Suprapubic skin (tissue), 4 donors: ENCODE data around the gene UGT1A8. TPM values are rescaled to one million over a fixed set of nuclear protein-coding genes. Genes with fewer than 3 reads are reported as not detected.

Experiments used
- DNase-seq, 2 donors: peaks; one replicate each; pipeline ENCODE4 v3.0.0-alpha.2; 2019; ENCODE audit warnings: low spot score in 2 of 2
- H3K27ac ChIP-seq: fragments of 200-600 bp; sonication (generic); one replicate; pipeline ENCODE4 v1.5.1; 2019
- H3K27me3 ChIP-seq: fragments of 200-600 bp; sonication (generic); one replicate; pipeline ENCODE4 v1.5.1; 2019
- H3K36me3 ChIP-seq: fragments of 200-600 bp; sonication (generic); one replicate; pipeline ENCODE4 v1.5.1; 2019
- H3K4me1 ChIP-seq: fragments of 200-600 bp; sonication (generic); one replicate; pipeline ENCODE4 v1.5.1; 2019
- H3K4me3 ChIP-seq: fragments of 200-600 bp; sonication (generic); one replicate; pipeline ENCODE4 v1.5.1; 2019; ENCODE audit warnings: mild to moderate bottlenecking
- H3K9me3 ChIP-seq: fragments of 200-600 bp; sonication (generic); one replicate; pipeline ENCODE4 v1.5.1; 2019
- EP300 ChIP-seq: sonication (generic); formaldehyde crosslinking; IDR thresholded peaks from one replicate; pipeline ENCODE4 v1.6.1; 2017; ENCODE audit warnings: antibody characterized with exemption
- POLR2A ChIP-seq, 2 donors: fragments of 450-650 bp; IDR thresholded peaks; one replicate each; pipeline ENCODE4 v1.6.1; 2017; ENCODE audit warnings: antibody characterized with exemption in 2 of 2, mild to moderate bottlenecking in 2 of 2, moderate library complexity in 2 of 2
- POLR2AphosphoS5 ChIP-seq, 3 donors: sonication (generic); formaldehyde crosslinking; IDR thresholded peaks; one replicate each; pipeline ENCODE4 v1.6.1; 2017; ENCODE audit warnings: antibody characterized with exemption in 3 of 3
- WGBS: methylation state at CpG from one replicate; pipeline ENCODE4 v1.1.5; 2018; 5-methylcytosine and 5-hydroxymethylcytosine counted together
- total RNA-seq, 4 donors: library from RNA; depleted of rRNA; stranded (reverse); fragments of >200 nt; gene quantifications; one replicate each; pipeline ENCODE4 v1.1.0, GENCODE V29; 2016
- TF ChIP-seq, protein P1 (sequence below), 2 donors: fragments of 200-600 bp in 1 of 2; fragments of 450-650 bp in 1 of 2; sonication (generic) in 1 of 2; IDR thresholded peaks; one replicate each; pipeline ENCODE4 v1.5.1; 2016 to 2019; ENCODE audit warnings: antibody characterized with exemption in 2 of 2, mild to moderate bottlenecking in 1 of 2, moderate library complexity in 1 of 2

UGT1A8 gene
- total RNA-seq, 4 donors from 2014 or later = 0.47 TPM; not detected in 3

- H3K36me3 ChIP-seq = no peaks in the 10 kb centered on the region
- TF ChIP-seq POLR2AphosphoS5 (IDR thresholded peaks at IDR 0.05) (no peak), EP300 (no peak), POLR2A (IDR thresholded peaks at IDR 0.05) (no peak)
- TF ChIP-seq, protein P1, sequence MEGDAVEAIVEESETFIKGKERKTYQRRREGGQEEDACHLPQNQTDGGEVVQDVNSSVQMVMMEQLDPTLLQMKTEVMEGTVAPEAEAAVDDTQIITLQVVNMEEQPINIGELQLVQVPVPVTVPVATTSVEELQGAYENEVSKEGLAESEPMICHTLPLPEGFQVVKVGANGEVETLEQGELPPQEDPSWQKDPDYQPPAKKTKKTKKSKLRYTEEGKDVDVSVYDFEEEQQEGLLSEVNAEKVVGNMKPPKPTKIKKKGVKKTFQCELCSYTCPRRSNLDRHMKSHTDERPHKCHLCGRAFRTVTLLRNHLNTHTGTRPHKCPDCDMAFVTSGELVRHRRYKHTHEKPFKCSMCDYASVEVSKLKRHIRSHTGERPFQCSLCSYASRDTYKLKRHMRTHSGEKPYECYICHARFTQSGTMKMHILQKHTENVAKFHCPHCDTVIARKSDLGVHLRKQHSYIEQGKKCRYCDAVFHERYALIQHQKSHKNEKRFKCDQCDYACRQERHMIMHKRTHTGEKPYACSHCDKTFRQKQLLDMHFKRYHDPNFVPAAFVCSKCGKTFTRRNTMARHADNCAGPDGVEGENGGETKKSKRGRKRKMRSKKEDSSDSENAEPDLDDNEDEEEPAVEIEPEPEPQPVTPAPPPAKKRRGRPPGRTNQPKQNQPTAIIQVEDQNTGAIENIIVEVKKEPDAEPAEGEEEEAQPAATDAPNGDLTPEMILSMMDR (IDR thresholded peaks at IDR 0.05) = no peak
- H3K27ac ChIP-seq = no peak overlapping the region
- no peak for DNase-seq
- H3K9me3 ChIP-seq = no peaks in the 10 kb centered on the region
- no peaks in the 10 kb centered on the region for H3K27me3 ChIP-seq
- H3K4me1 ChIP-seq = no peaks in the 10 kb centered on the region
- H3K4me3 ChIP-seq = no peak overlapping the region
- 82% methylated on average over 1 of the region's 1 CpG for WGBS
These were observed 15.4 kb upstream of the UGT1A8 start for GRCh38 chr2:233602076-233602475.

DNA sequence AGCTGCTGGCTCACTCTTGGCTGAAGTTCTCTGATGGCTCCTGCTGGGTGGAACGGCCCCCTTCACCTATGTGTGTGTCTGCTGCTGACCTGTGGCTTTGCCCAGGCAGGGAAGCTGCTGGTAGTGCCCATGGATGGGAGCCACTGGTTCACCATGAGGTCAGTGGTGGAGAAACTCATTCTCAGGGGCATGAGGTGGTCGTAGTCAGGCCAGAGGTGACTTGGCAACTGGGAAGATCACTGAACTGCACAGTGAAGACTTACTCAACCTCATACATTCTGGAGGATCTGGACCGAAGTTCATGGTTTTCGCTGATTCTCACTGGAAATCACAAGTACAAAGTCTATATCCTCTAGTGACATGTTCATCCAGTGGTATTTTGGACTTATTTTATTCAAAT, 13.9 kb upstream of the UGT1A8 start:
- DNase-seq = no peak
- no peak overlapping the region for H3K4me3 ChIP-seq
- H3K27ac ChIP-seq = no peak overlapping the region
- TF ChIP-seq POLR2A (IDR thresholded peaks at IDR 0.05) (no peak), POLR2AphosphoS5 (IDR thresholded peaks at IDR 0.05) (no peak), EP300 (no peak)
- TF ChIP-seq, protein P1 (IDR thresholded peaks at IDR 0.05) = no peak
- no peaks in the 10 kb centered on the region for H3K36me3 ChIP-seq
- H3K9me3 ChIP-seq = no peaks in the 10 kb centered on the region
- no peaks in the 10 kb centered on the region for H3K4me1 ChIP-seq
- no peaks in the 10 kb centered on the region for H3K27me3 ChIP-seq
- WGBS = 94% methylated on average over 4 of the region's 4 CpGs

GRCh38 chr2:233604826-233605225, 12.6 kb upstream of the UGT1A8 start:
- H3K27me3 ChIP-seq = no peaks in the 10 kb centered on the region
- no peaks in the 10 kb centered on the region for H3K4me1 ChIP-seq
- WGBS = 89% methylated on average over 3 of the region's 3 CpGs
- H3K4me3 ChIP-seq = no peak overlapping the region
- no peaks in the 10 kb centered on the region for H3K36me3 ChIP-seq
- TF ChIP-seq, protein P1 (IDR thresholded peaks at IDR 0.05) = no peak
- TF ChIP-seq EP300 (no peak), POLR2AphosphoS5 (IDR thresholded peaks at IDR 0.05) (no peak), POLR2A (IDR thresholded peaks at IDR 0.05) (no peak)
- no peak overlapping the region for H3K27ac ChIP-seq
- no peak for DNase-seq
- no peaks in the 10 kb centered on the region for H3K9me3 ChIP-seq

DNA sequence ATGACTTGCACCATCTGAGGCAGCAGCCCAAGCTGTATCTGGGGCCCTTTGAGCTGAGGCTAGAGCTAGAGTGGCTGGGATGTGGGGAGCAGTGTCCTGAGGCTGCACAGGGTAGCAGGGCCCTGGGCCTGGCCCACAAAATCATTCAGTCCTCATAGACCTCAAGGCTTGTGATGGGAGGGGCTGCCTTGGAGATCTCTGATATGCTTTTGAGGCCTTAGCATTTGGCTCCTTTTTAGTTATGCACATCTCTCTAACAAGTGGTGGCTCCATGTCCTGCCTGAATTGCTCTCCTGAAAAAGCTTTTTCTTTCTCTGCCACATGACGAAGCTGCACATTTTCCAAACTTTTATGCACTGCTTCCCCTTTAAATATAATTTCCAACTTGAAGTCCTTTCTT, 11.8 kb upstream of the UGT1A8 start:
- no peaks in the 10 kb centered on the region for H3K9me3 ChIP-seq
- H3K27ac ChIP-seq = no peak overlapping the region
- TF ChIP-seq EP300 = no peak
- no peak for TF ChIP-seq POLR2AphosphoS5 (IDR thresholded peaks at IDR 0.05)
- TF ChIP-seq, protein P1 (IDR thresholded peaks at IDR 0.05) = no peak
- TF ChIP-seq POLR2A (IDR thresholded peaks at IDR 0.05) = no peak
- no peaks in the 10 kb centered on the region for H3K36me3 ChIP-seq
- no peak for DNase-seq
- no peak overlapping the region for H3K4me3 ChIP-seq
- WGBS = 87% methylated on average over 1 of the region's 1 CpG
- H3K27me3 ChIP-seq = no peaks in the 10 kb centered on the region
- H3K4me1 ChIP-seq = no peaks in the 10 kb centered on the region

DNA sequence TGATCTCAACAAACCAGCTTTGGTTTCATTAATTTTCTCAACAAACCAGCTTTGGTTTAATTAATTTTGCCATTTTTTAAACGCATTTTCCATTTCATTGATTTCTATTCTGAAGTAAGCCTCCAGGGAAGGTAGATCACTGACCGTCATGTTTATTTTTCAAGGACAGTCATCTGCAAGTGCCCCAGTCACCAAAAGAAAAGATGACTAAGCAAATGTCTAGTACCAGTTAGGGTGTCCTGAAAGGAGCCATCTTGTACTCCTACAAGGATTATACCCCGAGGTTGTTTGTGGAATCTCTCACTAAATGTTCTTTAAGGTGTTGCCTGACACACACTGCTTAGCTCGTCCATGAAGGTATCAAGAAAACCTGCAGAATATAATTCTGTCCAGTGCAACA, 6.1 kb upstream of the UGT1A8 start:
- DNase-seq = no peak
- 81% methylated on average over 4 of the region's 4 CpGs for WGBS
- Histone ChIP-seq H3K27ac (no peak overlapping the region), H3K4me1 (no peaks in the 10 kb centered on the region), H3K36me3 (no peaks in the 10 kb centered on the region), H3K27me3 (no peaks in the 10 kb centered on the region), H3K4me3 (no peak overlapping the region), H3K9me3 (peaks cover 4% of the 10 kb centered on the region)
- TF ChIP-seq POLR2A (IDR thresholded peaks at IDR 0.05) = no peak
- TF ChIP-seq EP300 = no peak
- no peak for TF ChIP-seq POLR2AphosphoS5 (IDR thresholded peaks at IDR 0.05)
- TF ChIP-seq, protein P1 (IDR thresholded peaks at IDR 0.05) = no peak
